Activated naive CD4-positive, alpha-beta T cell treated with anti-CD3 and anti-CD28 coated beads, Interleukin-2, amount 50 U/mL, for 72 hours (primary cell): Measurements from ENCODE around the gene CDKL4. TPM values are rescaled to one million over a fixed set of nuclear protein-coding genes. Genes with fewer than 3 reads are reported as not detected.
"Not testable (repeated sequence)": the region's sequence is repeated elsewhere in the genome, so short reads cannot be mapped to it uniquely, and the experiment has no call there.

Source experiments
- ATAC-seq, 2 donors: fragments of 150-1000 bp; cut with Tn5 transposase; 2 replicates each; pipeline ENCODE4 v1.10.0; 2021; ENCODE audit warnings: mild to moderate bottlenecking in 2 of 2, moderate library complexity in 2 of 2
- DNase-seq, 2 donors: peaks; one replicate each; pipeline ENCODE4 v3.0.0; 2021 to 2022; ENCODE audit warnings: low spot score in 2 of 2
- H3K27ac Mint-ChIP-seq, 2 donors: one replicate each; pipeline ENCODE4 v1.8.0; 2022; ENCODE audit warnings: mild to moderate bottlenecking in 2 of 2, mixed read lengths in 2 of 2
- H3K36me3 Mint-ChIP-seq, 2 donors: one replicate each; pipeline ENCODE4 v1.8.0; 2022; ENCODE audit warnings: mixed read lengths in 2 of 2
- H3K9me3 Mint-ChIP-seq, 2 donors: one replicate each; pipeline ENCODE4 v1.8.0; 2022; ENCODE audit warnings: mixed read lengths in 2 of 2
- total RNA-seq, 2 donors: library from RNA; stranded (reverse); gene quantifications; one replicate each; pipeline ENCODE4 v1.2.3, GENCODE V29; 2022

Gene CDKL4
- total RNA-seq, 2 donors from 2014 or later = not detected

GRCh38 chr2:39244963-39245625, 1.3 kb upstream of the CDKL4 start:
- H3K27ac Mint-ChIP-seq = peak overlapping the region; percentile 30 to 60
- peak in 1 of 2 donors; percentile 37 for ATAC-seq
- H3K9me3 Mint-ChIP-seq, H3K36me3 Mint-ChIP-seq, DNase-seq: not testable (repeated sequence)

DNA sequence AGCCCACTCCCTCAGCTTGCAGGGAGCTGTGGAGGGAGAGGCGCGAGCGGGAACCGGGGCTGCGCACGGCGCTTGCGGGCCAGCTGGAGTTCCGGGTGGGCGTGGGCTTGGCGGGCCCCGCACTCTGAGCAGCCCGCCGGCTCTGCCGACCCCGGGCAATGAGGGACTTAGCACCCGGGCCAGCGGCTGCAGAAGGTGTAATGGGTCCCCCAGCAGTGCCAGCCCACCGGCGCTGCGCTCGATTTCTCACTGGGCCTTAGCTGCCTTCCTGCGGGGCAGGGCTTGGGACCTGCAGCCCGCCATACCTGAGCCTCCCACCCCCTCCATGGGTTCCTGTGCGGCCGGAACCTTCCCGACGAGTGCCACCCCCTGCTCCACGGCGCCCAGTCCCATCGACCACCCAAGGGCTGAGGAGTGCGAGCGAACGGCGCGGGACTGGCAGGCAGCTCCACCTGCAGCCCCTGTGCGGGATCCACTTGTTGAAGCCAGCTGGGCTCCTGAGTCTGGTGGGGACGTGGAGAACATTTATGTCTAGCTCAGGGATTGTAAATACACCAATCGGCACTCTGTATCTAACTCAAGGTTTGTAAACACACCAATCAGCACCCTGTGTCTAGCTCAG, 582 bp upstream of the CDKL4 start:
- H3K36me3 Mint-ChIP-seq, DNase-seq, ATAC-seq, H3K9me3 Mint-ChIP-seq: not testable (repeated sequence)
- H3K27ac Mint-ChIP-seq = peak overlapping the region; percentile 57 to 60

GRCh38 chr2:39241588-39241987, 2.2 kb downstream of the CDKL4 start:
- Mint-ChIP-seq H3K9me3 (peaks cover 0 to under 1% of the 10 kb centered on the region in 2 donors), H3K36me3 (peaks cover 2% of the 10 kb centered on the region in 2 donors), H3K27ac (no peak overlapping the region)
- DNase-seq (no peak), ATAC-seq (no peak)

GRCh38 chr2:39240758-39241157, 3.0 kb downstream of the CDKL4 start:
- Mint-ChIP-seq H3K9me3 (peaks cover 5 to 7% of the 10 kb centered on the region in 2 donors), H3K27ac (no peak overlapping the region), H3K36me3 (peaks cover 10% of the 10 kb centered on the region in 2 donors)
- no peak for ATAC-seq
- no peak for DNase-seq

DNA sequence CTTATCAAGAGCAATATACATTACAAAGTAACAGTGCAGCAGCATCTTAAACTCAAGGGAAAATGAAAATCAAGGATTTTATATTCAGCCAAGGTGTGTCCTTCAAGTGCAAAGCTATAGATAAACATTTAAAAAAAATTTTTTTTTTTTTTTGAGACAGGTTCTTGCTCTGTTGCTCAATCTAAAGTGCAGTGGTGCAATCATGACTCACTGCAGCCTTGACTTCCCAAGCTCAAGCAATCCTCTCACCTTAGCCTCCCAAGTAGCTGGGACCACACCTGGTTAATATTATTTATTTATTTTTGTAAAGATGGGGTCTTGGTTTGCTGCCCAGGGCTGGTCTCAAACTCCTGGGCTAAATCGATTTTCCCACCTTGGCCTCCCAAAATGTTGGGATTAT, 9.0 kb downstream of the CDKL4 start:
- H3K27ac Mint-ChIP-seq = no peak overlapping the region
- peaks cover 9 to 10% of the 10 kb centered on the region in 2 donors for H3K9me3 Mint-ChIP-seq
- DNase-seq = no peak
- H3K36me3 Mint-ChIP-seq = peaks cover 15% of the 10 kb centered on the region in 2 donors
- ATAC-seq = no peak

- H3K9me3 Mint-ChIP-seq = peaks cover 9 to 10% of the 10 kb centered on the region in 2 donors
- no peak for ATAC-seq
- no peak for DNase-seq
- no peak overlapping the region for H3K27ac Mint-ChIP-seq
- peaks cover 15% of the 10 kb centered on the region in 2 donors for H3K36me3 Mint-ChIP-seq
Measured at GRCh38 chr2:39232141-39232540, 11.6 kb downstream of the CDKL4 start.

- DNase-seq (peak in 1 of 2 donors; percentile 30), ATAC-seq (peak; percentile 42 to 44)
- H3K36me3 Mint-ChIP-seq = no peaks in the 10 kb centered on the region
- no peaks in the 10 kb centered on the region for H3K9me3 Mint-ChIP-seq
- peak overlapping the region in 1 of 2 donors; percentile 81 for H3K27ac Mint-ChIP-seq
Measured at GRCh38 chr2:39228413-39229209, 15.2 kb downstream of the CDKL4 start.

- peak; percentile 74 to 81 for DNase-seq
- Mint-ChIP-seq H3K27ac (peak overlapping the region in 1 of 2 donors; percentile 81), H3K9me3 (no peaks in the 10 kb centered on the region), H3K36me3 (no peaks in the 10 kb centered on the region)
- ATAC-seq = peak; percentile 76 to 81
Measured at GRCh38 chr2:39227628-39228412, 15.9 kb downstream of the CDKL4 start.

DNA sequence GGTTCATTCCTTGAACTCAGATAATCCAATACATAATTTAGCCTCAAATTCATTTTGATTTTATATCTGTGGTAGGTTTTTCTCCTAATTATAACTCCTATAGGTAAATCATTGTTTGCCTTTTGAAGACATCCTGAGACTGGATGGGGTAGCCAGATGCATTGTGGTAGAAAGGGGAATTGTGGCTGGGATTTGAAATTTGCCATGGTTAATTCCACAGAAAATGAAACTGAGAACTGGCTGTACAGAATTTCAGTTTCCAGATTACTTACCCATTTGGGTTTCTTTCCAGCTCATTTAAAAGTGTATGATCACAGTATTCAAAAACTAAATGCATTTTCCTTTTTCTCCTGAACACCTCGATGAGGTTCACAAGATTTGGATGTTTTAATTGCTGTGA, 18.2 kb downstream of the CDKL4 start:
- peak in 1 of 2 donors; percentile 57 for ATAC-seq
- no peak for DNase-seq
- H3K27ac Mint-ChIP-seq = no peak overlapping the region
- H3K36me3 Mint-ChIP-seq = no peaks in the 10 kb centered on the region
- H3K9me3 Mint-ChIP-seq = no peaks in the 10 kb centered on the region

GRCh38 chr2:39223909-39224308, 19.9 kb downstream of the CDKL4 start:
- DNase-seq = no peak
- no peak for ATAC-seq
- Mint-ChIP-seq H3K9me3 (peaks cover 0 to 2% of the 10 kb centered on the region in 2 donors), H3K27ac (no peak overlapping the region), H3K36me3 (no peaks in the 10 kb centered on the region)

GRCh38 chr2:39221459-39221858, 22.3 kb downstream of the CDKL4 start:
- DNase-seq (no peak), ATAC-seq (no peak)
- H3K9me3 Mint-ChIP-seq = peaks cover 0 to 5% of the 10 kb centered on the region in 2 donors
- H3K27ac Mint-ChIP-seq = no peak overlapping the region
- no peaks in the 10 kb centered on the region for H3K36me3 Mint-ChIP-seq

GRCh38 chr2:39220136-39220535, 23.6 kb downstream of the CDKL4 start:
- H3K27ac Mint-ChIP-seq = no peak overlapping the region

GRCh38 chr2:39218391-39218790, 25.4 kb downstream of the CDKL4 start:
- DNase-seq = no peak
- no peak for ATAC-seq
- H3K36me3 Mint-ChIP-seq = peaks cover 0 to 1% of the 10 kb centered on the region in 2 donors

More at GRCh38 chr2:39220136-39220535, 23.6 kb downstream of the CDKL4 start:
- ATAC-seq (no peak), DNase-seq (no peak)
- no peaks in the 10 kb centered on the region for H3K36me3 Mint-ChIP-seq
- peaks cover 0 to 5% of the 10 kb centered on the region in 2 donors for H3K9me3 Mint-ChIP-seq

DNA sequence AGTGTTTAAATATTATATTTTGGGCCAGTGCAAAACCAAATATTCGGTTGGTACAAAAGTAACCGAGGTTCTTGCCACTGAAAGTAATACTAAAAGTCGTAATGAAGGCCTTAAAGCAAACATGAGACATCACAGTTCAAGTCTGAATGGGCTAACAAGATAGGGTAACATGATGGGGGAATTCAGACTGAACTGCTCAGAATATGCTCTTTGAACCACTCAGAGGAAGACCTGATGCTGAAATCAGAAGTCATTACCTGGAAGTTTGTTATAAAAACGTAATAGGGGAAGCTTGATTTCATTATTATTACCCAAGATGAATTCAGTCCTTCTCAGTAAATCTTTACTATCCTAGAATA, 26.6 kb downstream of the CDKL4 start:
- Mint-ChIP-seq H3K27ac (peak overlapping the region; percentile 91 to 95), H3K9me3 (peaks cover 0 to 10% of the 10 kb centered on the region in 2 donors), H3K36me3 (peaks cover 0 to 7% of the 10 kb centered on the region in 2 donors)
- no peak for DNase-seq
- peak; percentile 87 to 92 for ATAC-seq

More at GRCh38 chr2:39218391-39218790, 25.4 kb downstream of the CDKL4 start:
- Mint-ChIP-seq H3K27ac (peak overlapping the region; percentile 69 to 95), H3K9me3 (peaks cover 0 to 5% of the 10 kb centered on the region in 2 donors)

GRCh38 chr2:39216346-39217191, 27.2 kb downstream of the CDKL4 start:
- Mint-ChIP-seq H3K36me3 (peaks cover 0 to 7% of the 10 kb centered on the region in 2 donors), H3K27ac (peak overlapping the region; percentile 91 to 95), H3K9me3 (peaks cover 0 to 10% of the 10 kb centered on the region in 2 donors)
- ATAC-seq = peak; percentile 87 to 92
- peak; percentile 64 to 79 for DNase-seq
